IMR-90 (cell line): ENCODE results near the gene AXL.
A peak's percentile ranks its signal among the peaks of the same experiment; 100 is the strongest.

Experiments used
- CTCF ChIP-seq: conservative IDR thresholded peaks from 2 replicates; pipeline ENCODE4 v1.5.1; 2012; ENCODE audit warnings: mild to moderate bottlenecking, low read depth, low read length, improper control_type of control experiment
- NFE2L2 ChIP-seq: fragments of 150-350 bp; IDR thresholded peaks from 2 replicates; pipeline ENCODE4 v1.6.1; 2016; ENCODE audit warnings: low read depth, mild to moderate bottlenecking, low read length
- TF ChIP-seq, protein P1 (sequence below): fragments of 150-350 bp; IDR thresholded peaks from 2 replicates; pipeline ENCODE4 v1.6.1; 2017; ENCODE audit warnings: mild to moderate bottlenecking, antibody characterized with exemption, low read length, low read depth

DNA sequence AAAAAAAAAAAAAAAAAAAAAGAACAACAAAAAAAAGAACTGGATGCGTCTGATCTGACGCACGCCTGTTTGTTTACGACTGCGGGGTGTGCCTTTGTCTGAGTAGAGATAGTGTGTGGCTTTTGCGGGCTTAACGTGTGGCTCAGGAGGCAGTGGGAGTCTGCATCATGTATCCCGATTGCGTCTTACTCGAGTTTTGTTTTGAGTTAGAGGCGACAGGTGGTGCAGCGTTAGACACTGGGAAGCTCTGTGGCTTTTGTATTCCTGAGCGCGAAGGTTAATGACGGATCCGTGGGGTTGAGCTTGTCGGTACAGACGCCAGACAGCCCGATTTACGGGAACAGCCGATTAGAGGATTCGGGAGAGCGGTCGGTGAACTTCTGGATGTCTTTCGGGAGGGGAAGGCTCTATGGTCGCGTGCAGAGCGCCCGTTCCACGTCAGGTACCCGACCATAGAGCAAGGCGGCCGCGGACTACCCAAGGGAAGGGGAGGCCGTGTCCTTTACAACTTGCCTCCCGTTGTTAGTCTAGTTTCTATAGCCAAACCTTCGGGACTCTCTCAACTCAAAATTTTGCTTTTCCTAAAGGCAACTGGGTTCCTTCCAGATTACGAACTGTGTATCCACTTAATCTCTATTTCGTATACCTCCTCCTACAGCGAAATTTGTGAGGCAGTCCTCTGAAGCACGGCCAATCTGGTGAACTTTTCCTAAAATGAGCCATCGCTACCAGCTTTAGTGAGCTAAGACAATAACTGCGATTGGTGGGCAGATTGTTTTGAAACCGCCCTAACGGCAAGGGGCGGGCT, 44.2 kb downstream of the AXL start:
- TF ChIP-seq CTCF (no peak), NFE2L2 (peak; percentile 40; the same call in 1 of the 2 replicates)
- TF ChIP-seq, protein P1, sequence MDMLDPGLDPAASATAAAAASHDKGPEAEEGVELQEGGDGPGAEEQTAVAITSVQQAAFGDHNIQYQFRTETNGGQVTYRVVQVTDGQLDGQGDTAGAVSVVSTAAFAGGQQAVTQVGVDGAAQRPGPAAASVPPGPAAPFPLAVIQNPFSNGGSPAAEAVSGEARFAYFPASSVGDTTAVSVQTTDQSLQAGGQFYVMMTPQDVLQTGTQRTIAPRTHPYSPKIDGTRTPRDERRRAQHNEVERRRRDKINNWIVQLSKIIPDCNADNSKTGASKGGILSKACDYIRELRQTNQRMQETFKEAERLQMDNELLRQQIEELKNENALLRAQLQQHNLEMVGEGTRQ: no peak; the same call in 1 of the 2 replicates
